Measurements from ENCODE around the gene CRACR2A.

CRACR2A gene

DNA sequence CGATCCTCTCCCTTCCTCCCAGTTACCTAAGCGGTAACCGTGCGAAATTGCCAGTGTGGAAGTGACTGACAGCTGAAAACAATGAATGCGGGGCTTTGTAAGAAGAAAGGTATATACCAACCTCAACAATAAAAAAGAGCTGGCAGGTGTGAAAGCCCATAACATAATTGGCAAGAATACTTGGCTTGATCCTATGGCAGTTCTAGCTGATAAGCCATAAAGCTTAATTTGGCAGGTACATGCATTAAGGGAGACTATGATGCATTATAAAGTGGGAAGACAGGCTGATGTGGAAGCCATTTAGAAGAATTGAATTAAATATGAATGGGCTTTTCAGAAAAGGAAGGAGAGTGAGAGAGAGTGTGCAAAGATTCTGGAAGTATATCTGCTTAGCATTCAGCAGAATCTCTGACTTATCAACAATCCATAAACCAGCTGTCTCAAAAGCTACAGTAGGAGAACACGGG, 71.3 kb downstream of the CRACR2A start:
- no peak for DNase-seq

DNA sequence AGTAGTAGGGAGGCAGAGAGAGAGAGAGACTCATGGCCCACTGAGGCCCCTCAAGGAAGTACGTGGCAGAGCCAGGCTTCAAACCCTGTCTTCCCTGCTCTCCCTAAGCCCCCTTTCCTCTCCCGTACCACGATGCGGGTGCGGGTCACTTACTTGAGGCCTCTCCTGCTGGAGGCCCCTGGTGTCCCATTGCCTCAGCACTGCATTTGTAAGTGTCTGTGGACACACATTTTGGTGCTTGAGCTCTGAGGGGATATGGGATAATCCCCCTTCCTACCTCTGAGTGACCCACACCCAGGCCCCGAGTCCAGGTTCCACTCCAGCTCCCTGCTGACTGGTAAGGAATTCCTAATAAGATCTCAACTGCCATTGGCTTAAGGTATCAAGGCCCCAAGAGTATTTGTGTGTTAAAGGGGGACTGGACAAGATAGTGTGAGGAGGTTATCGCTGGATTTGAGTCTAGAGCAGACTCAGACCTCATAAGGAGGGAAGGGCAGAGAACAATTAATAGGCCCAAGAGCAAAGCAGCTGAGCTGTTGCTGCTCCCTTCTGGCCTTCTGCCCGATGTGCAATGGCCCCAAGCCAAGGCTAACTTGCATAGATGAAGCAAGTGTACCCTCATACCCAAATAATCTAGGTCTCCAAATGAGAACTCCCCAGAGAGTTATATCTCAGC, 71.9 kb downstream of the CRACR2A start:
- peak; percentile 61 for DNase-seq

DNA sequence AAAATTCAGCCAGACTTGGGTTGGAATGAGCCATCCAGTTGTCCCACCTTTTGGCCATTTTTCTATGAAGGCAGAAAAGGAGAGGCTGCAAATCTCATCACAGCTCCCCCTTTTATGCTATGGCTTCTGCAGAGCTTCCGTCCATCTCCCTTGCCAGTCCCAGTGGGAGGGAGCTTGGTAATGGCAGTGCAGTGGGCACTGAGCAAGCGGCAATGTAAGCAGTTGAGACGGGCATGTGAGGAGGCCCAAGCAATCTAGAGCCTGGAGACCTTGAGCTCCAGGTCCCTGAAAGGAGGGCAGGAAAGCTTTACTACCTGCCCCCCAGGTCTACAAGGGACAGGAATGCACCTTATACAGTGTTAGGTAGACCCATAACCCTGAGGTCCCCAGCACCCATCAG, 73.1 kb downstream of the CRACR2A start:
- no peak for DNase-seq

DNA sequence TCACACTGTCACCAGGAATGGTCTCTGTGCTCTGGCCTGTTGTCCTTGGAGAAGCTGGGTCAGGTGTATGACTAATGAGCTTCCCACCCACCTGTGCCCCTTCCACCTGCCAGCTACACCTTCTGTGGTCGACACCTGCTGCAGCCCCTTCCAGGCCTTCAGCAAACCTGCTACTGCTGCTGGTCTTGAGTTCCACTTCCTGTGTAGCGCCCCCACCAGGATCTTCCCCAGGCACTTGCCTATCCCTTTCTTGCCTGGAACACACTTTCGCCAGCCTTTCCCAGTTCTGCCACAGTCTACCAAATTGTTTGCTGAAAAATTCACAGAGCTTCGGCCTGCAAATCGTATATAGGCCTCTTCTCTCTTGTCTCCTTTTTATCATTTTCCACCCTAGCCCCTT, 75.3 kb downstream of the CRACR2A start:
- DNase-seq = no peak

DNA sequence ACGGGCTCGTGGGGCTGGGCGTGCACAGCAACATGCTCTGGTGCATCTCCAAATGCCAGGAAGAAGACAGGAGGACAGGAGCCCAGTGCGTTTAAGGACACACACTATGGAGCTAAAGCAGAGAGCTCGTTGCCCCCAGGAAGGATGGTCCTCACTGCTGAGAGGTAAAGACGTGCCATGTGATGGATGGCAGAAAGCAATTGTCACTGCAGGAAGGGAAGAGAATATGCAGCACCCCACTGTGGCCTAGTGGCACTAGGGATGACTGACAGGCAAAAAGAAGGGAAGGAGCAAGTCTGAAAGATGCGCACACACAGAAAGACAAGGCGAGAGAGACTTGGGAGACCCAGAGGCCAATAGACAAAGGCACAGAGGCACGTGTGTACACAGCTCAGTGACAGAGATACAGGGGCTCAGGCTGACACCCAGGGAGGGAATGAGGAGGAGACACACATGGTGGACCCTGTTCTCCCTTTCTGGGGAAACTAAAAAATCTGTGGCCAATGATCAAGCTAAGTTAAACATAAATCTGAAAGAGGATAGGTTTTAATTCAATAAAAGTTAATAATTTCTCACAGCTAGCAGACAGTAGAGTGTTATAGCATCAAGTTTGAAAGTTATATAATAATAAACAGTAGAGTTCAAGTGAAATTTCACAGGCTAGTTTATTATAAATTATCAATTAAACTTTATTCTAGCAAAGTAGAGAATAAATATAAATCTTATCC, 78.8 kb downstream of the CRACR2A start:
- no peak for DNase-seq

DNA sequence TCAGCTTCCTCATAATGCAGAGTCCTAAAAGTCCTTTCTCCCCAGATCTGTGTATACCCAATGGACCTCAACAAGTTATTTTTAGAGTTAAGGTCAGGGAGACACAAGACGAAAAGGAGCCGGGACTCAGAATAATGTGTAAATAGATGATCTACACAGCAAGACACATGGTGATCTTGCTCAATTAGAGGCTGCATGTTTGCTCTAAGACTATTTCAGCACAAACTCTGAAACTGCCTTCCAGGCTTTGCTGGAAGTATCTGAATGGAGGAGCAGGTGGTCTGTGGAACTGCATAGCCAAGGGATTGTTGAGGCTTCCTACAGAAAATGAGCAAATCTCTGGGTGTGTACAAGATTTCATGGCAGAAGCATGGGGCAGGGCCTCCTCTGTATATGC, 80.8 kb downstream of the CRACR2A start:
- no peak for DNase-seq

DNA sequence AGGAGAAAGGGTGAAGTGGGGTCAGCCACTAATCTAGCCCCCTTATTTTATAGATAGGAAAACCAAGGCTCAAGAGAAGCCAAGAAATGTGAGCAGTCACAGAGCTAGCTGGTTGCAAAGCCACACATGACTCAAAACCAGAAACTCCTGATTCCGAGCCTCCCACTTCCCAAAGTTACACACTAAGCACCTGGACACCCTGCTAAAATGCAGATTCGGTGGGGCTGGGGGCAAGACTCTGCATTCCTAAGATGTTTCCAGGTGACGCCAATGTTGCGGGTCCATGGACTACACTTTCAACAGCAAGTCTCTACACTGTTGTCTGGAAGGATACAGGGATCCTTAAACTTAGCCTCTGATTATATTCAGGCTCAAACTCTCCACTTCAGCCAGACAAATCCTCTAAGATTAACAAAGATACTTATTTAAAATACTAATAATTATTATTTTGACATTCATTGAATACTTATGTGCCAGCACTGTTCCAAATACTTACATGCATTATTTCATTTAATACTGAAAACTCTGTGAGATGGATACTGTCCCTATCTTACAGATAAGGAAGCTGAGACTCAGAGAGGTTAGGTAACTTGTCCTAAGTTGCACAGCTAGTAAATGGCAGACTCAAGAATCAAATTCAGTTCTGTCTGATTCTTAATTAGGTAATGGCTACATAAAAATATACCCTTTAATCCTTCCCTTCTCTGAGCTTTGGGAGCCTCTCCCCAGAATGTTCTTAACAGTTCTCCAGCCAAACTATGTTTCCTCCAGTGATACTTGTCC, 81.4 kb downstream of the CRACR2A start:
- no peak for DNase-seq

DNA sequence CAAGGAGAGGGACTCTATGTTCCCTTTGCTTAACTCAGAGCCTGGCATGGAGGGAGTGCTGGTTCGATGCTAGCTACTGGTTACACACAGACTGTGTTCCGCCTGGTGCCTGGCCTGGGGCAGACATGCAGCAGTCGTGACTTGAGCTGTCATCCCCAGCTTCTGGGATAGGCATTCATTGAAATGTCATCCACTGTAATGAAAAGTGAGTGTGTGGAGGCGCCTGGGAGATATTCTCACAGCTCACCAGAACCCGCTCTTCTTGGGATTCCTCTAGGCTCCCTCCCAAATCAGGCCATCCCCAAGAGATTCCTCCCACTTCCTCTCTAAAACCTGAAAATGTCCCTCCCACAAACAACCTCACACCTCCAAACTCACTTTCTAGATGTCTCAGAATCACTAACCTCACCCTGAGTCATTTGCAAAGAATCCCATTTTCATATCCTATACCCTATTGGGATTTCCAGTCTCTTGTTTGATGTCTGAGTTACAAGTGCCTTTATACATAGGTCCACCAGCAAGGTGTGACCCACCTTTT, 82.8 kb downstream of the CRACR2A start:
- DNase-seq = no peak

DNA sequence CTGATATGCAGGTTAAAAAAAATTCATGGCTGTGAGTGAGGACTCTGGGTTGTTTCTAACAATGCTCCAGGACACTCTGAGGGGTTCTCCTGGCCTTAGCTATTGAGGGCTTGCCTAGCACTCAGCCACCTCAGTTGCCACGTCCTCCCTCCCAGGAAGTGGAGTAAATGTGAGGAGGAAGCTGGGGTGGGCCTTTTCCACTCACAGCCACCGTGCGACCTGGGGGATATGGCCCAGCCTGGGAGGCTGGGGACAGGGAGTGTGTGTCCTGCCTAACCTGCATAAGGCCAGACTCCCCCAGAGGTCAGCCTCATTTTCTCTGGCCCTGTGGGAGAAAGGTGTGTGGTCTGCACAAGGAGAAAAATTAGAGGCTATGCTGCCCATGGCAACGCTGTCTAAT, 83.3 kb downstream of the CRACR2A start:
- no peak for DNase-seq

DNA sequence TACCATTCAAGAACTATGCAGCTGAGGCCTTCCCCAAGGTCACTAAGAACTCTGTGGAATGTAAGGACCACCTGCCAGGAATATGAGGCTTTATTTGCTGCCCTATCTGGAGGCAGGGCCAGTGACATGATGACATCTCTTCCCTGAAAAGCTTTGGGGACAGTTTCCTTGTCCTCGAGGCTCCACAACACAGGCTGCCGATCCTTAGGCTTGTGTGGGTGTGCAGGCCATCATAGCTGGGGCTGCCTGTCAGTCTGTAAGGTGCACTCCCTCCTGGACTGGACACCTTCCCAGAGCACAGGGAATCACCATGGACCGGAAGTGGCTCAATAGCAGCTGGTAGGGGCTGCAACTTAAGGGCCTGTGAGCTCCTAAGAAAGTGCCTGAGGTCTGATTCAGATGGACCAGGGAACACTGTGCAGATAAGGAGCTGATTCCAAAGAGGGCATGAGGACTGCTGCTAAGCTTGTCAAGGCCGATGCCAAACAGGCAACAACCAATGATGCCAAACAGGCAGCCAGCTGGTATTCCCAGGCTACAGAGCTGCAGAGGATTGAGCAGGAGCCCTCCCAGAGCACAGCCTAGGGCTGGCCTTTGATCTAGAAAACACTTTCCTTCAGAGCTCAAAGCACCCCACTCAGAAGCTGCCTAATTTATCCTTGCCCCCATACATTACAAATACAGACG, 84.3 kb downstream of the CRACR2A start:
- no peak for DNase-seq

DNA sequence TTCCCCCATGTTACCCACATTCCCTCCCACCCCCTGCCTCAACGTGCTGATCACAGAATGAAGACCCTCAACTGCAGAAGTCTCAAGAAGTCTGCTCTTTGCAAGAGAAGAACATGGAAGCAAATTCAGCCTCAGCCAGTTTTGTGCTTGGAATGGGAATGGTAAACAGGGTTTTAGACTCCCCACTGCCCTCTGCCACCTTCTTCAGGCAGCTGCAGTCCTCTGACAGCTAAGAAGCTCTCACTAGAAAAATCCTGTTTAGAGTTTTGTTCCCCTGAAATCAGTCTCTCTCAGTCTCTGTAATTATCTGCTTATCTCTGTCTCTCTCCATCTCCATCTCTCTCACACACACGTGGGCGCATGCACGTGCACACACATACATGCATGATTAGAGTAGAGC, 85.4 kb downstream of the CRACR2A start:
- DNase-seq = no peak

DNA sequence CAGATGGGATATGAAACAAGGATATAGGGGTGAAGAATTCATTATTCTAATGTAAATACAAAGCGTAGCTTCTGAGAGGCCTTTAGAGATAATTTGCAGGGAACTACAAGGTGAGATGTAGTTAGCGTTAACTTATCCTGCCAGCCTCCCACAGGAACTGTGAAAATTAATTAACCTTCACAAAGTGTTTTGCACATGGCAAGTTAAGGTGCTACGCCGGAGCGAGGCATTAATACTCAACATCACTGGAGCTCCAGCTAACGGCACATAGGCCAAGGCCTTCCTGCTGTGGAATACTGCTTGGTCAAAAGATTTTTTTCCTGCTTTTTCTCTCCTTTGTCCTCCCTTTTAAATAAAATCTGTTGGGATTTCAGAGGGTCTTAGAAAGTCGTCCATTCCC, 86.5 kb downstream of the CRACR2A start:
- DNase-seq = no peak

DNA sequence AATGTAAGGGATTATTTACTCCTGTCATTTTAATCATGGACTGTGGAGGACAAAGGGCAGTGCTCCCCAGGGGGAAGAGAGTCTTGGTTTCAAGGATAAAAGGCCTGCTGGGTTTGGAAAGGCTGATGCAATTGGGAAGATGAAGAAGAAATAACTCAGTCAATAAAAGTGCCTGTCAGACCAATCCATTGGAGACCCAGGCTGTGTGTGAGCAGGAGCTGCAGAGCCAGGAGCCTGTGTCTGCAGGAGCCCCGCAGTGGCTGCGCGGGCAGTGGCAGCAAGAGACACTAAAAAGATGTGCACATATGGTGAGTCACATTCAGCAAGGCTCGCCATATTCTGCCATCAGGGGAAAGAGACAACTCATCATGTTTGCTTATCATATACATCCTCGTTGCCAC, 90.4 kb downstream of the CRACR2A start:
- DNase-seq = no peak

DNA sequence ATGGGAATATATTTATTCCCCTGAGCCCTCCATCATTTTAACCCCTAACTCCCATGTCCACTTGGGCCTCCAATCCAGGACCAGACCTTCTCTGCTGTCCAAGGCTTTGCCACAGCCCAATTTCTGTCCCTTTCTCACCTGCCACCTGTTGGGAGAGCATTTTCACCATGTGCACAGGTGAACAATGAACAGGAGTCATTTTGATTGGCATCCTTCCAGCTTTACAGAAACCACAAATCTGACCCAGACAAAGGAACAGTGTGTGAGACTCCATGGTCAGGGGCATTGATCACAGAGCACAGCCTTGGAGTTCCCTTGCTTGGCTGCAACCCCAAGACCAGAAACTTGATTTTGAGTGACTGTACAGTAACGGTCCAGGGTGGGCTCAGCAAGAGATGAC, 91.9 kb downstream of the CRACR2A start:
- DNase-seq = peak; percentile 45

DNA sequence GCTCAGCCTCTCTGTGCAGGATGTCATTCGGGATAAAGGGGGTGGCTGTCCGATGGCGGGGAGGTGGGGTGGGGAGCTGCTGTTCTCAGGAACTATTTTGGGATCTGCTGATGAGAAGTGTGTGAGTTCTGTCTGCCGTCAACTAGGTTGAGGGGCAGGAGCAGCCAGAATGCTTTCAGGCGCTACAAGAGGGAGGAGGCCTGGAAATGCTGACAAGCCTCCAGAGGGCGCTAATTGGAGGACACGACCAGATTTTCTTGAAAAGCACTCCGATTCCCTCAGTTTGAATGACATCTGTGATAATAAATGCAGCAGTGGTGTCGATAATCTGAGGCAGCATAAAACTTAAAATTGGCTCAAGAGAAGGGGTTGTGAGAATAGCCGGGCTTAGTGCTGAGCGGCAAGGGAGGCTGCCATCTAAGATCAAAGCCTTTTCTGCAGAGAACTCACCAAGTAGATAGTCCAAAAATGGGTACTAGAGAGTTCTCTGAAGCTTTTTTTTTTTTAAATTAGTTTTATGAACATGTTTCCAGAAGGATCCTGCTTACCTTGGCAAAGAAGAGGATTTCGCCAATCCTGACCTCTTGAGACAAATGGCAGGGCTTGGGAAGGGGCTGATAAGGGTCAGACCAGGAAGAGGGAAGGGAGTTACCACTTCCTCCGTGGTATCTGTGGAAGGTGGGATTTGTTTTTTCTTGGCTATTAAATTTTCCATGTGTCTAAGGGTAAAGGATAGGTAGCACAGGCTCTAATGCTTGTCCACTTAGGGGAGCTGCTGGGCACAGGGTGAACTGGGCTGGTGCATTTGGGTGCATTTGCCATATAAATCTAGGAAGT, 94.4 kb downstream of the CRACR2A start:
- DNase-seq = no peak

DNA sequence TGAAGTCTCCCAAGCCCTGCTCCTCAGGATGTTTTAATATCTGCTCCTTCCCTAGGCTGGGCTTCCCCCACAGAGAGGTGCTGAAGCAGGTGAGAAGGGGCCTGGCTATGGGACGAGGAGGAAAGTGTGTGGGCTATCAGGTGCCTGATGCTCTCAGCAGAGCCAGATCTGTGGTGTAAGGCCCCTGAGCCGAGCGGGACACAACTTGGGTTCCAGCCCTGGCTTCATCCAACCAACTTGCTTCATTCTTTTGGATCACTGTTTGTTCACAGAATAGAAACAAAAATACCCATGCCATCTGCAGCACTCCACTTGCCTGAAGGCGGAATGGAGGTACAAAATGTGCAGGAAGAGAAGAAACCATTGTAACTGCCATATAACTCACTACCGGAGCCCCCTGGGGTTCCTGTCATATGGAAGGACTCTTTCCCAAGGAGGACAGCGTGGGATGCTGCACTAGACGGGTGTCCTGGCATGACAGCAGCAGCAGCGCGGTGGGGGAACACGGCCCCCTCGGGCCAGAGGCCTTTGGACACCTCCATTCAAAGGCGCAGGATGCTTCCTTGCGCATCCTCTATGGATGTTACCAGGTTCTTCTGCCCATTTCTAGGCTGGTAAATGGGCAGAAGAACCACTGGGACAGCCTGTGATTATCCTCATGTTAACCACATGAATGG, 95.8 kb downstream of the CRACR2A start:
- DNase-seq = no peak

DNA sequence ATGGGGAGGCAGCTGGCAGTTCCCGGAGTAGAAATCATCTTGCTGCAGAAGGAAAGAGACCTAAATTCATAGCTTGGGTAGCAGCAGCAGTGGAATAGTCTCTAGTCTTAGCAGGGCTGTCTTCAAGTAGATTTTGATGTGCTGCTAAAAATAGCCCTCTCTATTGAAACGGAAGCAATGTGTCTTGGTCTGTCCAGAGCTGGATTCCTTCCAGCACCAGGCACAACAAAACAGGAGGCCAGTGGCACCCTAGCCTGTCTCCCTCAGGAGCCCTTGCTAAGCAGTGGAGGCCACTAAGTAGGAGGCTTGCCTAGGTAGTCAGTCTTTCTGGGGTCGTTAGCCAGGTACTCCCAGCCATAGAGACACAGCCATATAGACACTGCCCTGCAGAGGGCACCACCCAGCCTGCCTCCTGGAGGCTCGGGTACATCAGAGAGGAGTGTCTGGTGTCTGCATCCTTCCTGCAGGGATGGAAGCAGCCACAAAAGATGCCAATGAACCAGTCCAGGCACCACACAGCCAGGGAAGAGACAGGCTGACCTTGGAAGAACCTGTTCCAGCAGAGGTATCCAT, 97.5 kb downstream of the CRACR2A start:
- DNase-seq = no peak

DNA sequence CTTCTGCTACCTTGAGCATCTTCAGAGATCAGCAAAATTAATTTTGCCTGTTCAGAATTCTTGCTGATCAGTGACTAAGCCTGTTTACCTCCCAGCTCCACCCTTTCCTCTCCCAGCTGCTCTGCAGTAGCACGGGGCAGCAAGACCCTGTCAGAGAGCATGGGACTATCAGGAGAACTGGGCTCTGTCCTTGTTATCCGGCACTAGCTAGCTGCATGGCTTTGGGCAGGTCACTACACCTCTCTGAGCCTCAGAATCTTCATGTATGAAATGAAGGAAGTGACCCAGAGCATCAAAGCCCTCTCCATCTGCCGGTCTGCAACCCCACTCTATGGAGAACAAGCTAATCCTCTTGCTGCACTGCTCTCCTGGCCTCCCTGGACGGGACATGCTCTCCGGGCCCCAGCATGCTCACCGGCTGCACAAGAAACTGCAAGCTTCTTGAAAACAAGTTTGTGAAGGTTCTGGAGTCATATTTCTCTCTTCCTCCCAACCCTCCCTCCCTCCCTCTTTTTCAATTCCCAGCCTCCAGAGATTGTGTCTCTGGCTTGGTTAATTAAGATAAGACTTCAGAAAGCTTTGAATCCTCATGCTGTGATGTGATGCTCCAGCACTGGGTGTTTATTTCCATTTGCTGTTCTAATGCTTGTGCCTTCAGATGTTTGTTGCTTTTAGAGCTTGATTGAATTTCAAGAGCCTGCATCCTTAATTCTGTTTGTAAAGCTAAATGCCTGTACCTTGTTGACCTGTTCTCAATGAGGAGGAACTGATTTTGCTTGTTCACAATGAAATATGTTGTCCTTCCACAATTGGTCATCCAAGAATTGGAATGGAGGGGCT, 101.1 kb downstream of the CRACR2A start:
- peak; percentile 87 for DNase-seq

DNA sequence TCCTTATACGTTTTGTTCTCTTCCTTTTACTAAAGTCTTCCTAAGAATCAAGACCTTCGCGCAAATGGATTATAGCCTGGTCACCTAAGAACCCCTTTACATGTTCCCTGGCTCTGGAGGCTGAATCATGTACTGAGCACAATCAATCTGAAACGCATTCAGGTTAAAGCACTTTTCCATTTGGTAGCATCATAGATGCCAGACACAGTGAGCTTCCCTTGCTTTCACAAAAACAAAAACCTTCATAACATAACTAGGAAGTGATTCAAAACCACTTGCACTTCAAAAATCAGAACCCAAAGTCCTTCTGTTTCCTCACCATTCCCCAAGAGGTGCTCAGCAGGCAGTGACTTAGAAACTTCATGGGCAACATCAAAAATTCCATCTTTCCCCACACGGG, 105.4 kb downstream of the CRACR2A start:
- no peak for DNase-seq

Data from DMS79 (cell line).